Myocyte (in vitro differentiated cells): ENCODE measurements around the gene FXR1. TPM values are rescaled to one million over a fixed set of nuclear protein-coding genes. Genes with fewer than 3 reads are reported as not detected.

Source experiments
- DNase-seq: peaks from one replicate; pipeline ENCODE4 v3.0.0-alpha.2; 2012; ENCODE audit warnings: low read depth
- polyA plus RNA-seq: library from polyadenylated mRNA; unstranded; fragments of >200 nt; gene quantifications from one replicate; pipeline ENCODE4 v1.2.1, GENCODE V29; 2012; ENCODE audit warnings: missing spikeins
- total RNA-seq: library from RNA; depleted of rRNA; stranded (reverse); fragments of >200 nt; gene quantifications from 2 replicates; pipeline ENCODE4 v1.2.3, GENCODE V29; 2014

Gene FXR1
- total RNA-seq = 582 and 652 TPM in 2 replicates
- 164 TPM for polyA plus RNA-seq

GRCh38 chr3:180912304-180913296, at the start of gene FXR1:
FXR1 (plus strand) TSS chr3:180912670; CDS start chr3:180912686, 16 bp downstream.
- peak; percentile 94 for DNase-seq

GRCh38 chr3:180870008-180870699, 42.3 kb upstream of the FXR1 start:
- DNase-seq = peak; percentile 58

GRCh38 chr3:180871901-180872300, 40.6 kb upstream of the FXR1 start:
- peak; percentile 96 for DNase-seq

- DNase-seq = peak; percentile 53
Observed at GRCh38 chr3:180872430-180872829, 40.0 kb upstream of the FXR1 start.

- peak; percentile 66 for DNase-seq
Observed at GRCh38 chr3:180875124-180875698, 37.3 kb upstream of the FXR1 start.

- DNase-seq = no peak
Observed at GRCh38 chr3:180881065-180881801, 31.2 kb upstream of the FXR1 start.

- no peak for DNase-seq
Observed at GRCh38 chr3:180882115-180882514, 30.4 kb upstream of the FXR1 start.

GRCh38 chr3:180888992-180889560, 23.4 kb upstream of the FXR1 start:
- no peak for DNase-seq

GRCh38 chr3:180898572-180898971, 13.9 kb upstream of the FXR1 start:
- no peak for DNase-seq

- DNase-seq = no peak
Observed at GRCh38 chr3:180909369-180910127, 2.9 kb upstream of the FXR1 start.

GRCh38 chr3:180910823-180911222, 1.6 kb upstream of the FXR1 start:
- no peak for DNase-seq

GRCh38 chr3:180911876-180912303, 580 bp upstream of the FXR1 start:
- DNase-seq = no peak

- DNase-seq = peak; percentile 73
Observed at GRCh38 chr3:180913581-180914404, 1.3 kb downstream of the FXR1 start.

GRCh38 chr3:180918542-180918941, 6.1 kb downstream of the FXR1 start:
- DNase-seq = no peak

GRCh38 chr3:180922242-180922641, 9.8 kb downstream of the FXR1 start:
- DNase-seq = no peak

- DNase-seq = no peak
Observed at GRCh38 chr3:180923561-180923960, 11.1 kb downstream of the FXR1 start.

GRCh38 chr3:180926526-180926925, 14.1 kb downstream of the FXR1 start:
- DNase-seq = no peak

GRCh38 chr3:180929376-180929775, 16.9 kb downstream of the FXR1 start:
- no peak for DNase-seq

GRCh38 chr3:180930526-180930925, 18.1 kb downstream of the FXR1 start:
- DNase-seq = no peak
